HCT116 (cell line): Measurements from ENCODE around the gene RASAL2. TPM values are rescaled to one million over a fixed set of nuclear protein-coding genes. Genes with fewer than 3 reads are reported as not detected.

Source experiments
- ATAC-seq: fragments of 200-7000 bp; cut with Tn5 transposase; 2 replicates; pipeline ENCODE4 v1.9.1; 2020; ENCODE audit warnings: mild to moderate bottlenecking, moderate library complexity
- BruUV-seq: library from RNA; stranded (reverse); fragments of 400-500 nt; replicated peaks from 2 replicates; lab custom pipeline; 2021; lab: Mats Ljungman, UMichigan
- CTCF ChIA-PET: fragments of 300-600 bp; sonication (Branson Sonifier 250); formaldehyde crosslinking; loops from one replicate; lab custom pipeline; 2021; ENCODE audit warnings: antibody characterized with exemption; lab: Charles Lee
- POLR2A ChIA-PET: fragments of 300-600, 350-600 bp; sonication (Branson Sonifier 250); formaldehyde crosslinking; loops from one replicate; lab custom pipeline; 2021; ENCODE audit warnings: antibody characterized with exemption; lab: Charles Lee
- RAD21 ChIA-PET, 2 experiments: fragments of 300-600 bp; sonication (Branson Sonifier 250); formaldehyde crosslinking; loops; one replicate each; lab custom pipeline; 2023; ENCODE audit warnings: low total read pairs in 2 of 2; ENCODE audit not compliant: uncharacterized antibody in 2 of 2, unreplicated experiment in 2 of 2, low non-redundant PET in 1 of 2; lab: Charles Lee
- DNase-seq: peaks from one replicate; pipeline ENCODE4 v3.0.0-alpha.2; 2010; ENCODE audit warnings: low read depth, low spot score
- H2AFZ ChIP-seq: fragments of 200-600 bp; shearing (Covaris generic), sonication (generic); 2 replicates; pipeline ENCODE4 v1.6.1; 2017; ENCODE audit warnings: low read depth, mixed run types, mixed read lengths, antibody characterized with exemption, low read length; ENCODE audit not compliant: poor library complexity, severe bottlenecking
- H3K27ac ChIP-seq: 2 replicates; pipeline ENCODE4 v1.5.1; 2012; ENCODE audit warnings: low read depth, low read length
- H3K27me3 ChIP-seq: fragments of 200-600 bp; sonication (generic); 2 replicates; pipeline ENCODE4 v1.6.1; 2016; ENCODE audit warnings: mixed run types, low read length, mixed read lengths; ENCODE audit not compliant: insufficient read depth
- H3K36me3 ChIP-seq, 2 experiments: fragments of 200-500 bp in 1 of 2; fragments of 200-600 bp in 1 of 2; sonication (Bioruptor generic) in 1 of 2; sonication (generic) in 1 of 2; 2 replicates each; pipeline versions ENCODE4 v1.5.1 to v1.6.1; 2014 to 2016; ENCODE audit warnings: low read length in 2 of 2, inconsistent platforms in 1 of 2, mixed read lengths in 1 of 2, mixed run types in 1 of 2; ENCODE audit not compliant: insufficient read depth in 2 of 2, control insufficient read depth in 1 of 2
- H3K4me1 ChIP-seq, 2 experiments: fragments of 200-600 bp in 1 of 2; sonication (generic) in 1 of 2; 2 replicates each; pipeline versions ENCODE4 v1.5.1 to v1.6.1; 2012 to 2017; ENCODE audit warnings: low read length in 2 of 2, inconsistent platforms in 1 of 2, mild to moderate bottlenecking in 1 of 2, mixed read lengths in 1 of 2, mixed run types in 1 of 2, moderate library complexity in 1 of 2; ENCODE audit not compliant: insufficient read depth in 2 of 2, control insufficient read depth in 1 of 2
- H3K4me2 ChIP-seq: fragments of 200-600 bp; sonication (generic); 2 replicates; pipeline ENCODE4 v1.6.1; 2017; ENCODE audit warnings: mixed run types, low read length, mixed read lengths
- H3K4me3 ChIP-seq, 2 experiments: fragments of 200-600 bp in 1 of 2; sonication (generic) in 1 of 2; replicated peaks in 1 of 2; 2 replicates each; pipeline ENCODE4 v1.5.1; 2011 to 2016; ENCODE audit warnings: low read length in 2 of 2, control low read depth in 1 of 2, low read depth in 1 of 2, mild to moderate bottlenecking in 1 of 2, mixed read lengths in 1 of 2, mixed run types in 1 of 2
- H3K79me2 ChIP-seq: fragments of 200-600 bp; sonication (generic); 2 replicates; pipeline ENCODE4 v1.6.1; 2017; ENCODE audit warnings: mild to moderate bottlenecking, mixed run types, low read length, moderate library complexity, mixed read lengths; ENCODE audit not compliant: insufficient read depth
- H3K9ac ChIP-seq: fragments of 200-600 bp; sonication (generic); 2 replicates; pipeline ENCODE4 v1.6.1; 2016; ENCODE audit warnings: low read length, mixed read lengths
- H3K9me2 ChIP-seq: fragments of 200-600 bp; sonication (generic), shearing (Covaris generic); 2 replicates; pipeline ENCODE4 v1.6.1; 2017; ENCODE audit warnings: mixed run types, mild to moderate bottlenecking, moderate library complexity; ENCODE audit not compliant: insufficient read depth
- H3K9me3 ChIP-seq, 2 experiments: fragments of 200-500 bp in 1 of 2; fragments of 200-600 bp in 1 of 2; sonication (Bioruptor generic) in 1 of 2; sonication (generic) in 1 of 2; 2 replicates each; pipeline ENCODE4 v1.6.1; 2014 to 2017; ENCODE audit warnings: low read length in 2 of 2, mixed read lengths in 2 of 2, inconsistent platforms in 1 of 2, low read depth in 1 of 2, mild to moderate bottlenecking in 1 of 2, mixed run types in 1 of 2, moderate library complexity in 1 of 2; ENCODE audit not compliant: control insufficient read depth in 1 of 2, insufficient read depth in 1 of 2
- H4K20me1 ChIP-seq: fragments of 200-600 bp; sonication (generic), shearing (Covaris generic); 2 replicates; pipeline ENCODE4 v1.6.1; 2017; ENCODE audit warnings: mixed run types, mild to moderate bottlenecking, moderate library complexity; ENCODE audit not compliant: insufficient read depth
- CBX3 ChIP-seq: IDR thresholded peaks from 2 replicates; pipeline ENCODE4 v1.6.1; 2012; ENCODE audit warnings: low read depth
- CEBPB ChIP-seq: IDR thresholded peaks from 2 replicates; pipeline ENCODE4 v1.6.1; 2012; ENCODE audit warnings: low read depth
- CTCF ChIP-seq, 3 experiments: fragments of 200-600 bp in 1 of 3; sonication (generic) in 1 of 3; IDR thresholded peaks in 2 of 3; conservative IDR thresholded peaks in 1 of 3; 2 replicates each; pipeline ENCODE4 v1.5.1; 2012 to 2017; ENCODE audit warnings: low read depth in 2 of 3, low read length in 2 of 3, antibody characterized with exemption in 1 of 3, borderline replicate concordance in 1 of 3, control low read depth in 1 of 3, mild to moderate bottlenecking in 1 of 3, mixed read lengths in 1 of 3, mixed run types in 1 of 3, moderate library complexity in 1 of 3; ENCODE audit not compliant: insufficient read depth in 1 of 3
- ELF1 ChIP-seq: IDR thresholded peaks from 2 replicates; pipeline ENCODE4 v1.6.1; 2012; ENCODE audit warnings: low read depth, borderline replicate concordance
- EZH2 ChIP-seq: fragments of 200-600 bp; sonication (generic); IDR thresholded peaks from 2 replicates; pipeline ENCODE4 v1.6.1; 2017; ENCODE audit warnings: antibody characterized with exemption, mixed run types
- EZH2phosphoT487 ChIP-seq: fragments of 200-600 bp; IDR thresholded peaks from 2 replicates; pipeline ENCODE4 v1.6.1; 2018; ENCODE audit warnings: antibody characterized with exemption, borderline replicate concordance
- JUND ChIP-seq: IDR thresholded peaks from 2 replicates; pipeline ENCODE4 v1.6.1; 2012
- POLR2A ChIP-seq: IDR thresholded peaks from 2 replicates; pipeline ENCODE4 v1.7.0; 2011; ENCODE audit warnings: borderline replicate concordance; ENCODE audit not compliant: insufficient read depth, insufficient read length; ENCODE audit errors: extremely low read depth
- POLR2AphosphoS5 ChIP-seq: IDR thresholded peaks from 2 replicates; pipeline ENCODE4 v1.6.1; 2011; ENCODE audit warnings: mild to moderate bottlenecking, low read depth, low read length, moderate library complexity
- RAD21 ChIP-seq: IDR thresholded peaks from 2 replicates; pipeline ENCODE4 v1.6.1; 2012; ENCODE audit warnings: low read depth, mild to moderate bottlenecking
- SP1 ChIP-seq: IDR thresholded peaks from 2 replicates; pipeline ENCODE4 v1.6.1; 2012; ENCODE audit warnings: low read depth
- TCF7L2 ChIP-seq: IDR thresholded peaks from 2 replicates; pipeline ENCODE4 v1.7.0; 2011; ENCODE audit warnings: borderline replicate concordance, inconsistent platforms; ENCODE audit not compliant: insufficient read depth, insufficient read length; ENCODE audit errors: extremely low read depth
- YY1 ChIP-seq: IDR thresholded peaks from 2 replicates; pipeline ENCODE4 v1.6.1; 2011; ENCODE audit warnings: low read length, low read depth, moderate library complexity, mild to moderate bottlenecking; ENCODE audit not compliant: insufficient replicate concordance; ENCODE audit errors: extremely low read depth
- ZBTB33 ChIP-seq: IDR thresholded peaks from 2 replicates; pipeline ENCODE4 v1.6.1; 2011; ENCODE audit warnings: mild to moderate bottlenecking, low read length, moderate library complexity; ENCODE audit not compliant: insufficient replicate concordance; ENCODE audit errors: extremely low read depth
- ZFX ChIP-seq: fragments of 450-650 bp; IDR thresholded peaks from 2 replicates; pipeline ENCODE4 v1.6.1; 2017
- ZNF274 ChIP-seq: fragments of 200-500 bp; sonication (Bioruptor generic); IDR thresholded peaks from 2 replicates; pipeline ENCODE4 v1.6.1; 2014; ENCODE audit warnings: mild to moderate bottlenecking, low read depth, low read length, inconsistent platforms
- intact Hi-C: fragments of 100-400 bp; cut with micrococcal nuclease; formaldehyde crosslinking; loops from 2 replicates; pipeline ENCODE4 v1.10.0; 2022
- total RNA-seq: library from RNA; stranded (reverse); gene quantifications from one replicate; pipeline ENCODE4 v1.2.1, GENCODE V29; 2021; ENCODE audit not compliant: unreplicated experiment

The RASAL2 gene
- total RNA-seq, 1 experiment from 2014 or later: 11.7 TPM

- Histone ChIP-seq H3K9me3 (no peaks in the 10 kb centered on the region), H3K4me3 (no peak overlapping the region), H3K9ac (no peak overlapping the region), H3K27ac (no peak overlapping the region), H2AFZ (no peak overlapping the region), H3K27me3 (no peaks in the 10 kb centered on the region), H3K9me2 (no peaks in the 10 kb centered on the region), H3K36me3 (no peaks in the 10 kb centered on the region), H3K4me1 (no peaks in the 10 kb centered on the region), H4K20me1 (no peaks in the 10 kb centered on the region), H3K4me2 (no peak overlapping the region), H3K79me2 (no peaks in the 10 kb centered on the region)
- no peak for DNase-seq
- TF ChIP-seq RAD21: no peak
- TF ChIP-seq POLR2A: no peak
- TF ChIP-seq CEBPB: no peak
- no peak for TF ChIP-seq EZH2
- no peak for TF ChIP-seq ZFX
- no peak for TF ChIP-seq ZBTB33
- no peak for TF ChIP-seq ZNF274
- TF ChIP-seq POLR2AphosphoS5: no peak
- TF ChIP-seq ELF1: no peak
- CTCF ChIA-PET: no interaction called here
- POLR2A ChIA-PET: no interaction called here
- no peak for ATAC-seq
- RAD21 ChIA-PET: no interaction called here
- intact Hi-C loops: no loop called here
- no TSS peak for BruUV-seq
These were observed 349.0 kb downstream of the RASAL2 start for GRCh38 chr1:178442925-178443324.

GRCh38 chr1:178450871-178451270, 357.0 kb downstream of the RASAL2 start:
- intact Hi-C loops: no loop called here
- Histone ChIP-seq H3K9ac (no peak overlapping the region), H3K36me3 (no peaks in the 10 kb centered on the region), H3K27me3 (no peaks in the 10 kb centered on the region), H3K4me3 (no peak overlapping the region), H3K4me1 (peaks cover 0 to 5% of the 10 kb centered on the region in 2 experiments; a peak in 1 of 4 replicates), H3K27ac (no peak overlapping the region), H3K9me2 (no peaks in the 10 kb centered on the region), H2AFZ (no peak overlapping the region), H3K79me2 (no peaks in the 10 kb centered on the region), H3K4me2 (no peak overlapping the region), H3K9me3 (no peaks in the 10 kb centered on the region), H4K20me1 (no peaks in the 10 kb centered on the region)
- ATAC-seq (no peak), DNase-seq (no peak)
- BruUV-seq: no TSS peak
- RAD21 ChIA-PET: no interaction called here
- CTCF ChIA-PET: no interaction called here
- POLR2A ChIA-PET: no interaction called here
- TF ChIP-seq EZH2phosphoT487 (no peak), ZNF274 (no peak), ZBTB33 (no peak), CEBPB (no peak), SP1 (no peak), POLR2AphosphoS5 (no peak), TCF7L2 (no peak), JUND (no peak), YY1 (no peak), EZH2 (no peak), CBX3 (no peak), CTCF (IDR thresholded peaks at IDR 0.05 in 2 of 3, conservative IDR thresholded peaks at IDR 0.05 in 1 of 3; ENCODE audit: borderline replicate concordance in 1 of 3, insufficient read depth in 1 of 3, low read depth in 2 of 3, low read length in 2 of 3) (no peak)
